K562 (cell line): ENCODE measurements around the gene RPL18A. TPM values are rescaled to one million over a fixed set of nuclear protein-coding genes. Genes with fewer than 3 reads are reported as not detected.
A peak's percentile ranks its signal among the peaks of the same experiment; 100 is the strongest.

Experiments
- CCNT2 ChIP-seq: IDR thresholded peaks from 2 replicates; pipeline ENCODE4 v1.6.1; 2011; ENCODE audit warnings: borderline replicate concordance, low read depth, mild to moderate bottlenecking, moderate library complexity, mixed read lengths, low read length; ENCODE audit not compliant: insufficient read length; ENCODE audit errors: extremely low read depth
- FOXK1 ChIP-seq: sonication (generic); formaldehyde crosslinking; IDR thresholded peaks from 2 replicates; pipeline ENCODE4 v1.8.0; 2022; ENCODE audit warnings: missing genetic modification reagents, mild to moderate bottlenecking, borderline replicate concordance
- GABPA ChIP-seq: fragments of 200-800 bp; sonication (Bioruptor generic); conservative IDR thresholded peaks from 2 replicates; pipeline ENCODE4 v1.6.1; 2016; ENCODE audit warnings: low read depth, missing genetic modification characterization, missing compliant biosample characterization
- HDAC8 ChIP-seq: fragments of 450-650 bp; IDR thresholded peaks from 2 replicates; pipeline ENCODE4 v1.6.1; 2016; ENCODE audit warnings: mild to moderate bottlenecking, missing genetic modification characterization, moderate library complexity, missing compliant biosample characterization
- LARP7 ChIP-seq: fragments of 450-650 bp; IDR thresholded peaks from 2 replicates; pipeline ENCODE4 v1.6.1; 2016
- POLR2A ChIP-seq: fragments of 450-650 bp; conservative IDR thresholded peaks from 2 replicates; pipeline ENCODE4 v1.6.1; 2016
- RBFOX2 ChIP-seq: fragments of 200-400 bp; formaldehyde crosslinking; IDR thresholded peaks from 2 replicates; pipeline ENCODE4 v1.6.1; 2017; ENCODE audit warnings: low read depth, mild to moderate bottlenecking, low read length, moderate library complexity
- SIN3A ChIP-seq, 2 experiments: fragments of 150-350 bp in 1 of 2; IDR thresholded peaks; 2 replicates each; pipeline ENCODE4 v1.6.1; 2011 to 2016; ENCODE audit warnings: borderline replicate concordance in 2 of 2, low read depth in 2 of 2, low read length in 2 of 2, mild to moderate bottlenecking in 2 of 2, moderate library complexity in 2 of 2; ENCODE audit not compliant: control insufficient read depth in 1 of 2
- SLC30A9 ChIP-seq: fragments of 250-450 bp; sonication (Bioruptor Pico); IDR thresholded peaks from 2 replicates; pipeline ENCODE4 v1.8.0; 2022; ENCODE audit warnings: mild to moderate bottlenecking, moderate library complexity
- SRSF3 ChIP-seq: fragments of 200-400 bp; formaldehyde crosslinking; IDR thresholded peaks from 2 replicates; pipeline ENCODE4 v1.6.1; 2016; ENCODE audit warnings: mild to moderate bottlenecking, low read length, moderate library complexity; ENCODE audit not compliant: insufficient read depth
- STAT5B ChIP-seq: fragments of 250-450 bp; sonication (Bioruptor Pico); IDR thresholded peaks from 2 replicates; pipeline ENCODE4 v1.8.0; 2021; ENCODE audit warnings: mild to moderate bottlenecking, inconsistent platforms
- polyA plus RNA-seq, 8 experiments: library from polyadenylated mRNA; depleted of rRNA in 4 of 8; stranded (reverse) in 5 of 8; unstranded in 3 of 8; fragments of >200 nt; fragmentation: Nextera tagmentation in 2 of 8; fragmentation: Illumina TruSeq in 1 of 8; extraction: Ambion mirVana in 2 of 8; extraction: Trizol in 1 of 8; gene quantifications; 2 replicates each; pipeline versions ENCODE4 v1.2.1 to v1.2.3, GENCODE V29; 2011 to 2014; ENCODE audit warnings: inconsistent platforms in 1 of 8, missing spikeins in 1 of 8
- total RNA-seq, 7 experiments: library from RNA; depleted of rRNA in 6 of 7; stranded (reverse); fragments of >200 nt in 6 of 7; fragmentation: Illumina TruSeq in 2 of 7; extraction: Trizol in 2 of 7; gene quantifications; 2 replicates each; pipeline versions ENCODE4 v1.2.1 to v1.2.3, GENCODE V29; 2011 to 2021; ENCODE audit warnings: low replicate concordance in 1 of 7
- TF ChIP-seq, protein P1 (sequence below): fragments of 250-450 bp; sonication (Bioruptor Pico); IDR thresholded peaks from 2 replicates; pipeline ENCODE4 v1.8.0; 2021; ENCODE audit warnings: borderline replicate concordance, mild to moderate bottlenecking, moderate library complexity; ENCODE audit not compliant: poor library complexity, severe bottlenecking
- TF ChIP-seq, protein P2 (sequence below): sonication (generic); formaldehyde crosslinking; IDR thresholded peaks from 2 replicates; pipeline ENCODE4 v1.9.0; 2022; ENCODE audit warnings: mild to moderate bottlenecking, missing genetic modification reagents
- TF ChIP-seq, protein P3 (sequence below): fragments of 250-450 bp; sonication (Bioruptor Pico); IDR thresholded peaks from 2 replicates; pipeline ENCODE4 v1.5.1; 2021; ENCODE audit warnings: mild to moderate bottlenecking
- TF ChIP-seq, protein P4 (sequence below): fragments of 450-650 bp; IDR thresholded peaks from 2 replicates; pipeline ENCODE4 v1.6.1; 2018; ENCODE audit warnings: mild to moderate bottlenecking, low read depth; ENCODE audit not compliant: partially characterized antibody
- TF ChIP-seq, protein P5 (sequence below): fragments of 450-650 bp; IDR thresholded peaks from 2 replicates; pipeline ENCODE4 v1.6.1; 2016
- TF ChIP-seq, protein P6 (sequence below): fragments of 450-650 bp; formaldehyde crosslinking; IDR thresholded peaks from 2 replicates; pipeline ENCODE4 v1.4.0; 2020; ENCODE audit warnings: mild to moderate bottlenecking
- TF ChIP-seq, protein P7 (sequence below): sonication (generic); IDR thresholded peaks from 2 replicates; pipeline ENCODE4 v1.6.1; 2016

Gene RPL18A
- total and polyA plus RNA-seq, 9 of the 15 experiments (the other 6 are each of a cell fraction or from before 2014, with no cell fraction given), result 626 to 2,882 (median 1,895) TPM

DNA sequence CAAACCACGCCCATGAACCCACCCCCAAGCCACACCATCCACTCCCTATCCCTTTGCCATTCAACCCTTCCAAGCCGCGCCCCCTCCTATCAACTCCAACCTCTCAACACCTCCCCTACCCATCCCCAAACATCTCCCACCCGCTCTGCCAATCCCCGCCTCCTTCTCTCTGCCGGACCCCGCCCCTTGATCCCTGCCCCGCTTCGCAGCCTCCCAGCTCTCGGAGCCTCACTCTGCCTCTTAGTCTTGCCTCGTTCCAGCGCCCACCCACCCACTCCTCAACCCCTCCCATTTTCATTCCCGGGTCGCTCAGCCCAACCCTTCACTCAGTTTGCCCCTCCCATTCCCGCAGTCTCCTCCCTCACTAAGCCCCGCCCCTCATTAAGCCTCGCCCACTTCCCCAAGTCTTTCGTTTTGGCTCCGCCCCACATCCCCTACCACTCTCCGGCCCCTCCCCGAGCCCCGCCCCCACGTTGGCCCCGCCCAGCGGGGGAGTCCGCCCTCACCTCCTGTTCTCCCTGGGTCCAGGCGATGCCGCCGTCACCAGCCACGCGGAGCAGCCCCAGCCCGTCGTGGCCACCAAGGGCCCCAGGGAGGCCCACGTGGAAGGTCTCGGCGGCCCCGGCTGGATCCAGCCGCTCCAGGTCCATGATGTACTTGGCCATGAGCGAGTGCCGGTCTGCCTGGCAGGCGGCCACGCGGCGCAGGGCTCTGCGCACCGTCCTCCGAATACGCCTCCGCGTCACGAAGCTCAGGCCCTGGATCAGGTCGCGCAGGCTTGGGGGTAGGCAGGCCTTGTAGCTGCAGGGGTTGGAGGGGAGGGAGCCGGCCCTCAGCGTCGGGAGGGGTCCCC is 17.7 kb upstream of the RPL18A start (continued):
- TF ChIP-seq SRSF3 (no peak), HDAC8 (tag) (no peak), CCNT2 (peak; percentile 17), SIN3A (IDR thresholded peaks at IDR 0.05; ENCODE audit: borderline replicate concordance in 2 of 2, control insufficient read depth in 1 of 2, low read depth in 2 of 2, low read length in 2 of 2) (peak; percentile 16 to 17; a peak in 1 of 4 replicates), POLR2A (peak; percentile 85), SLC30A9 (CRISPR knock-in tag) (no peak), STAT5B (no peak), LARP7 (no peak), FOXK1 (CRISPR knock-in tag) (no peak), GABPA (tag) (no peak), RBFOX2 (peak; percentile 82)
- TF ChIP-seq, protein P1, sequence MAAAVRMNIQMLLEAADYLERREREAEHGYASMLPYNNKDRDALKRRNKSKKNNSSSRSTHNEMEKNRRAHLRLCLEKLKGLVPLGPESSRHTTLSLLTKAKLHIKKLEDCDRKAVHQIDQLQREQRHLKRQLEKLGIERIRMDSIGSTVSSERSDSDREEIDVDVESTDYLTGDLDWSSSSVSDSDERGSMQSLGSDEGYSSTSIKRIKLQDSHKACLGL (CRISPR knock-in tag), result peak; percentile 45
- TF ChIP-seq, protein P2, sequence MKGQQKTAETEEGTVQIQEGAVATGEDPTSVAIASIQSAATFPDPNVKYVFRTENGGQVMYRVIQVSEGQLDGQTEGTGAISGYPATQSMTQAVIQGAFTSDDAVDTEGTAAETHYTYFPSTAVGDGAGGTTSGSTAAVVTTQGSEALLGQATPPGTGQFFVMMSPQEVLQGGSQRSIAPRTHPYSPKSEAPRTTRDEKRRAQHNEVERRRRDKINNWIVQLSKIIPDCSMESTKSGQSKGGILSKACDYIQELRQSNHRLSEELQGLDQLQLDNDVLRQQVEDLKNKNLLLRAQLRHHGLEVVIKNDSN, result peak; percentile 56
- TF ChIP-seq, protein P3, sequence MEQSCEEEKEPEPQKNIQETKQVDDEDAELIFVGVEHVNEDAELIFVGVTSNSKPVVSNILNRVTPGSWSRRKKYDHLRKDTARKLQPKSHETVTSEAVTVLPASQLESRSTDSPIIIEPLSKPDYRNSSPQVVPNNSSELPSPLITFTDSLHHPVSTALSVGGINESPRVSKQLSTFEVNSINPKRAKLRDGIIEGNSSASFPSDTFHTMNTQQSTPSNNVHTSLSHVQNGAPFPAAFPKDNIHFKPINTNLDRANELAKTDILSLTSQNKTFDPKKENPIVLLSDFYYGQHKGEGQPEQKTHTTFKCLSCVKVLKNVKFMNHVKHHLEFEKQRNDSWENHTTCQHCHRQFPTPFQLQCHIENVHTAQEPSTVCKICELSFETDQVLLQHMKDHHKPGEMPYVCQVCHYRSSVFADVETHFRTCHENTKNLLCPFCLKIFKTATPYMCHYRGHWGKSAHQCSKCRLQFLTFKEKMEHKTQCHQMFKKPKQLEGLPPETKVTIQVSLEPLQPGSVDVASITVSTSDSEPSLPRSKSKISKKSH, result no peak
- TF ChIP-seq, protein P4, sequence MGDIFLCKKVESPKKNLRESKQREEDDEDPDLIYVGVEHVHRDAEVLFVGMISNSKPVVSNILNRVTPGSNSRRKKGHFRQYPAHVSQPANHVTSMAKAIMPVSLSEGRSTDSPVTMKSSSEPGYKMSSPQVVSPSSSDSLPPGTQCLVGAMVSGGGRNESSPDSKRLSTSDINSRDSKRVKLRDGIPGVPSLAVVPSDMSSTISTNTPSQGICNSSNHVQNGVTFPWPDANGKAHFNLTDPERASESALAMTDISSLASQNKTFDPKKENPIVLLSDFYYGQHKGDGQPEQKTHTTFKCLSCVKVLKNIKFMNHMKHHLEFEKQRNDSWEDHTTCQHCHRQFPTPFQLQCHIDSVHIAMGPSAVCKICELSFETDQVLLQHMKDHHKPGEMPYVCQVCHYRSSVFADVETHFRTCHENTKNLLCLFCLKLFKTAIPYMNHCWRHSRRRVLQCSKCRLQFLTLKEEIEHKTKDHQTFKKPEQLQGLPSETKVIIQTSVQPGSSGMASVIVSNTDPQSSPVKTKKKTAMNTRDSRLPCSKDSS, result no peak
- TF ChIP-seq, protein P5, sequence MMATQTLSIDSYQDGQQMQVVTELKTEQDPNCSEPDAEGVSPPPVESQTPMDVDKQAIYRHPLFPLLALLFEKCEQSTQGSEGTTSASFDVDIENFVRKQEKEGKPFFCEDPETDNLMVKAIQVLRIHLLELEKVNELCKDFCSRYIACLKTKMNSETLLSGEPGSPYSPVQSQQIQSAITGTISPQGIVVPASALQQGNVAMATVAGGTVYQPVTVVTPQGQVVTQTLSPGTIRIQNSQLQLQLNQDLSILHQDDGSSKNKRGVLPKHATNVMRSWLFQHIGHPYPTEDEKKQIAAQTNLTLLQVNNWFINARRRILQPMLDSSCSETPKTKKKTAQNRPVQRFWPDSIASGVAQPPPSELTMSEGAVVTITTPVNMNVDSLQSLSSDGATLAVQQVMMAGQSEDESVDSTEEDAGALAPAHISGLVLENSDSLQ, result peak; percentile 78
- TF ChIP-seq, protein P6, sequence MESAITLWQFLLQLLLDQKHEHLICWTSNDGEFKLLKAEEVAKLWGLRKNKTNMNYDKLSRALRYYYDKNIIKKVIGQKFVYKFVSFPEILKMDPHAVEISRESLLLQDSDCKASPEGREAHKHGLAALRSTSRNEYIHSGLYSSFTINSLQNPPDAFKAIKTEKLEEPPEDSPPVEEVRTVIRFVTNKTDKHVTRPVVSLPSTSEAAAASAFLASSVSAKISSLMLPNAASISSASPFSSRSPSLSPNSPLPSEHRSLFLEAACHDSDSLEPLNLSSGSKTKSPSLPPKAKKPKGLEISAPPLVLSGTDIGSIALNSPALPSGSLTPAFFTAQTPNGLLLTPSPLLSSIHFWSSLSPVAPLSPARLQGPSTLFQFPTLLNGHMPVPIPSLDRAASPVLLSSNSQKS (CRISPR knock-in tag), result no peak
- TF ChIP-seq, protein P7, sequence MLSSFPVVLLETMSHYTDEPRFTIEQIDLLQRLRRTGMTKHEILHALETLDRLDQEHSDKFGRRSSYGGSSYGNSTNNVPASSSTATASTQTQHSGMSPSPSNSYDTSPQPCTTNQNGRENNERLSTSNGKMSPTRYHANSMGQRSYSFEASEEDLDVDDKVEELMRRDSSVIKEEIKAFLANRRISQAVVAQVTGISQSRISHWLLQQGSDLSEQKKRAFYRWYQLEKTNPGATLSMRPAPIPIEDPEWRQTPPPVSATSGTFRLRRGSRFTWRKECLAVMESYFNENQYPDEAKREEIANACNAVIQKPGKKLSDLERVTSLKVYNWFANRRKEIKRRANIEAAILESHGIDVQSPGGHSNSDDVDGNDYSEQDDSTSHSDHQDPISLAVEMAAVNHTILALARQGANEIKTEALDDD, result no peak
